Gastroesophageal sphincter (tissue), 4 donors: ENCODE results near the gene ZNF483. TPM values are rescaled to one million over a fixed set of nuclear protein-coding genes. Genes with fewer than 3 reads are reported as not detected.
"Not testable (repeated sequence)": the region's sequence is repeated elsewhere in the genome, so short reads cannot be mapped to it uniquely, and the experiment has no call there.

ENCODE experiments used
- ATAC-seq: fragments of 150-250 bp; one replicate; pipeline ENCODE4 v1.9.1; 2016; ENCODE audit warnings: mild to moderate bottlenecking, moderate library complexity
- H3K27ac ChIP-seq, 4 donors: fragments of 200-600 bp; sonication (generic) in 3 of 4; 1 replicate in 3 of 4; 2 replicates in 1 of 4; pipeline ENCODE4 v1.5.1; 2016 to 2019
- H3K27me3 ChIP-seq: fragments of 200-600 bp; sonication (generic); one replicate; pipeline ENCODE4 v1.5.1; 2019
- H3K36me3 ChIP-seq, 2 donors: fragments of 200-600 bp; sonication (generic); one replicate each; pipeline ENCODE4 v1.5.1; 2019; ENCODE audit warnings: control low read depth in 1 of 2
- H3K4me1 ChIP-seq, 3 donors: fragments of 200-600 bp; sonication (generic); 1 replicate in 2 of 3; 2 replicates in 1 of 3; pipeline ENCODE4 v1.5.1; 2016 to 2019; ENCODE audit warnings: control low read depth in 2 of 3
- H3K4me3 ChIP-seq, 2 donors: fragments of 200-600 bp; sonication (generic); one replicate each; pipeline ENCODE4 v1.5.1; 2019; ENCODE audit warnings: mild to moderate bottlenecking in 1 of 2, moderate library complexity in 1 of 2
- H3K9me3 ChIP-seq, 3 donors: fragments of 200-600 bp; sonication (generic); one replicate each; pipeline ENCODE4 v1.5.1; 2017 to 2019; ENCODE audit warnings: control low read depth in 2 of 3
- CTCF ChIP-seq, 4 experiments: fragments of 200-600 bp in 2 of 4; fragments of 450-650 bp in 2 of 4; sonication (generic) in 1 of 4; IDR thresholded peaks; one replicate each; pipeline ENCODE4 v1.5.1; 2017 to 2019; ENCODE audit warnings: antibody characterized with exemption in 4 of 4, mild to moderate bottlenecking in 2 of 4, moderate library complexity in 2 of 4
- EP300 ChIP-seq: sonication (generic); formaldehyde crosslinking; IDR thresholded peaks from one replicate; pipeline ENCODE4 v1.6.1; 2017; ENCODE audit warnings: antibody characterized with exemption, mild to moderate bottlenecking
- POLR2A ChIP-seq, 2 donors: fragments of 450-650 bp; IDR thresholded peaks; one replicate each; pipeline ENCODE4 v1.6.1; 2017; ENCODE audit warnings: antibody characterized with exemption in 2 of 2, mild to moderate bottlenecking in 2 of 2, moderate library complexity in 1 of 2
- POLR2AphosphoS5 ChIP-seq: sonication (generic); formaldehyde crosslinking; IDR thresholded peaks from one replicate; pipeline ENCODE4 v1.6.1; 2017; ENCODE audit warnings: antibody characterized with exemption
- WGBS, 2 donors: methylation state at CpG; one replicate each; pipeline ENCODE4 v1.1.5; 2018; ENCODE audit warnings: low coverage in 1 of 2; 5-methylcytosine and 5-hydroxymethylcytosine counted together
- total RNA-seq, 4 donors: library from RNA; depleted of rRNA; stranded (reverse); fragments of >200 nt; gene quantifications; one replicate each; pipeline ENCODE4 v1.1.0, GENCODE V29; 2016

Gene ZNF483
- total RNA-seq, 4 donors from 2014 or later = 10.8 to 30.5 (median 21.4) TPM

- WGBS, 2 donors = 81 to 94% methylated on average over 2 of the region's 2 CpGs
- peaks cover 0 to 99% (median 6%) of the 10 kb centered on the region in 3 donors for H3K9me3 ChIP-seq
- TF ChIP-seq POLR2A (IDR thresholded peaks at IDR 0.05) (no peak), EP300 (no peak), POLR2AphosphoS5 (no peak), CTCF (IDR thresholded peaks at IDR 0.05) (no peak)
These were observed 23.6 kb downstream of the ZNF483 start for GRCh38 chr9:111548623-111549022.

GRCh38 chr9:111555425-111555824 is 30.4 kb downstream of the ZNF483 start:
- ATAC-seq, H3K4me1 ChIP-seq, H3K4me3 ChIP-seq, H3K27ac ChIP-seq, H3K27me3 ChIP-seq: not testable (repeated sequence)
- H3K9me3 ChIP-seq = peaks cover 0 to 71% (median 0%) of the 10 kb centered on the region in 3 donors
- H3K36me3 ChIP-seq = peaks cover 0 to 65% of the 10 kb centered on the region in 2 donors
- WGBS, 2 donors = 100% methylated on average over 1 to 2 of the region's 2 CpGs

More at GRCh38 chr9:111548623-111549022, 23.6 kb downstream of the ZNF483 start:
- Histone ChIP-seq H3K27ac (no peak overlapping the region), H3K4me3 (no peak overlapping the region), H3K27me3 (no peaks in the 10 kb centered on the region), H3K4me1 (no peaks in the 10 kb centered on the region), H3K36me3 (peaks cover 0 to 97% of the 10 kb centered on the region in 2 donors)
- ATAC-seq = no peak

GRCh38 chr9:111559000-111559610 is 34.1 kb downstream of the ZNF483 start:
- no peak for TF ChIP-seq EP300
- TF ChIP-seq CTCF (IDR thresholded peaks at IDR 0.05) = no peak
- no peak for TF ChIP-seq POLR2A (IDR thresholded peaks at IDR 0.05)
- no peak for TF ChIP-seq POLR2AphosphoS5
- no peak overlapping the region for H3K27ac ChIP-seq
- H3K4me3 ChIP-seq = no peak overlapping the region
- 86 to 87% methylated on average over 7 of the region's 7 CpGs for WGBS, 2 donors
- no peak for ATAC-seq
- no peaks in the 10 kb centered on the region for H3K4me1 ChIP-seq
- no peaks in the 10 kb centered on the region for H3K27me3 ChIP-seq
- H3K36me3 ChIP-seq = peaks cover 0 to 59% of the 10 kb centered on the region in 2 donors
- H3K9me3 ChIP-seq = peaks cover 0 to 35% (median 0%) of the 10 kb centered on the region in 3 donors

GRCh38 chr9:111561165-111561719 is 36.3 kb downstream of the ZNF483 start:
- Histone ChIP-seq H3K9me3 (peaks cover 0 to 17% (median 0%) of the 10 kb centered on the region in 3 donors), H3K4me3 (no peak overlapping the region), H3K27ac (no peak overlapping the region), H3K36me3 (peaks cover 0 to 59% of the 10 kb centered on the region in 2 donors), H3K4me1 (no peaks in the 10 kb centered on the region), H3K27me3 (no peaks in the 10 kb centered on the region)
- TF ChIP-seq POLR2A (IDR thresholded peaks at IDR 0.05) (no peak), EP300 (no peak), CTCF (IDR thresholded peaks at IDR 0.05) (no peak), POLR2AphosphoS5 (no peak)
- ATAC-seq = no peak

GRCh38 chr9:111566234-111566633 is 41.3 kb downstream of the ZNF483 start:
- no peak for ATAC-seq
- WGBS, 2 donors = 40 to 44% methylated on average over 1 of the region's 1 CpG
- H3K27me3 ChIP-seq = no peaks in the 10 kb centered on the region
- no peak overlapping the region for H3K27ac ChIP-seq
- peaks cover 7 to 100% of the 10 kb centered on the region in 2 donors for H3K36me3 ChIP-seq
- H3K4me1 ChIP-seq = no peaks in the 10 kb centered on the region
- H3K4me3 ChIP-seq = no peak overlapping the region
- TF ChIP-seq EP300 (no peak), POLR2A (IDR thresholded peaks at IDR 0.05) (no peak), POLR2AphosphoS5 (no peak), CTCF (IDR thresholded peaks at IDR 0.05) (no peak)
- H3K9me3 ChIP-seq = peaks cover 0 to 17% (median 0%) of the 10 kb centered on the region in 3 donors

GRCh38 chr9:111568127-111568526 is 43.1 kb downstream of the ZNF483 start:
- not testable (repeated sequence) for ATAC-seq, H3K27me3 ChIP-seq, H3K4me1 ChIP-seq, H3K27ac ChIP-seq, H3K4me3 ChIP-seq
- peaks cover 7 to 100% of the 10 kb centered on the region in 2 donors for H3K36me3 ChIP-seq
- WGBS, 2 donors = 87 to 98% methylated on average over 4 of the region's 4 CpGs
- peaks cover 0 to 17% (median 0%) of the 10 kb centered on the region in 3 donors for H3K9me3 ChIP-seq
